HG03469 (cell line): ENCODE data around the gene UNC93B1.
"Not testable (repeated sequence)": the region's sequence is repeated elsewhere in the genome, so short reads cannot be mapped to it uniquely, and the experiment has no call there.

ENCODE experiments used
- ATAC-seq: cut with Tn5 transposase; IDR thresholded peaks from one replicate; pipeline ENCODE4 v1.9.1; 2021; ENCODE audit warnings: mild to moderate bottlenecking, moderate library complexity, moderate number of reproducible peaks; ENCODE audit not compliant: unreplicated experiment

UNC93B1 gene

DNA sequence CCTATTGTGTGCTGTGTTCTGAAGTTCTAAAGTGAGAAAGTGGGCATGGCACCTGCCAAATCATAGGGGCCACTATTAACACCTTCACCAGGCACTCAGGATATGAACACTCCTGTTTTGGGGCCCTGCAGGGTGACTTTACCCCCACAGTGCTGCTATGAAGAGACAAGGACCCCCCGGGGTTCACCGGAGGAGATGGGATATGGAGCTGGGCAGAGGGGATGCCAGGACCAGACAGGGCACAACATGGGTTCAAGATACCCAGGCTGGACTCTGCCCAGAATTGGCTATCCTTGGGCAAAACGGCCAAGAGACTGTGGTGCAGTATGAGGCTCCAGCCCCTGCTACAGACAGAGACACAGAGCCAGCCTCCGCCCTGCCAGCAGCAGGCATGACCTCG, 9.5 kb downstream of the UNC93B1 start:
- ATAC-seq: not testable (repeated sequence)

DNA sequence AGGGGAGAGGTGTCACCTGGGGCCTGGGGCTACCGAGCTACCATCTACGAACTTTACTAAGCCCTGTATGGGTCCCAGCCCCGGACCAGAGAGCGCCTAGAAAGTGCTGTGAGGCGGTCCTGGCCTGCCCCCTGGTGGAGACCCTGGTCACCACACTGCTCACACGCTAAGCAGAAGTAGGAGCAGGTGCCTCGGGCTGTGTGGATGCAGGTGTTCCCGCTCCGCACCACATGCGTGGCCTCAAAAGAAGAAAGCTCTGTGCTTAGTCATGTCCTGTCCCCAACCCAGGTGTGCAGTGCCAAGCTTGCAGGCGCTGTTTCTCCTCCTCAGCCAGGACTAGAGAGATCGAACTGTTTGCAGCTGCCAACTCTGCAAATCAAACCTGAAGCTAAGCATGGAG, 10.1 kb downstream of the UNC93B1 start:
- not testable (repeated sequence) for ATAC-seq

DNA sequence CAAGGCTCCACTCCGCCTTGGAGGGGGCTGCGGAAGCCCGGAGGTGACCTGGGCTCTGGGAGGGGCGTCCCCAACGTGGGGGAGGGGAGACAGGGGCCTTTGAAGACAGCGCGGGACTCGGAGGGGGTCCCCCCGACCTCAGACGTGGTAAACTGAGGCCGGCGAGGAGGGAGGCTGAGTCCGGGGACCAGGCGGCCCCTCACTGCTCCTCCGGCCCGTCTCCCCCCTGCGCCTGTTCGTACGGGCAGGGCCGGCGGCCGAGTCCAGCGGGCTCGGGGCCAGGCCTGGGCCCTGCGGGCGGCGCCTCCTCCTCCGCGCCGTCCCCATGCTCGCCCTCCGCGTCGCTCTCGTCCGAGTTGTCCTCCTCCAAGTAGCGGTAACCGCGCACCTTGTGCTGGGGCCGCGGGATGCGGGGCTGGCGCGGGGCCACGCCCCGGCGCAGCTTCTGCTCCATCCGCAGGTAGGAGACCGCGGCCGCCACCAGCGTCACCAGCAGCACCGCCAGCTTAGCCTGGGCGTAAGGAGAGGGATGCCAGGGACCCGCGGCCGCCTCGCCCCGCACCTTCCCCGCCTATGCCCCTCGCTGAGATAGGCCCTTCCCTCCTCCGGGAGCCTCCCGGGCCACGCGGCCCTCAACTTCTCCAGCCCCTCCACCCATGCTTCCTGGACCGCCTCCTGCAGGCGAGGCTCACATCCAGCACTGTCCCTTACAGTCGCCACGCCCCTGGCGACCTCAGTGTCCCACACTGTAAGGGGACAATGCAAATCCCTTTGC, 12.4 kb downstream of the UNC93B1 start:
- not testable (repeated sequence) for ATAC-seq

DNA sequence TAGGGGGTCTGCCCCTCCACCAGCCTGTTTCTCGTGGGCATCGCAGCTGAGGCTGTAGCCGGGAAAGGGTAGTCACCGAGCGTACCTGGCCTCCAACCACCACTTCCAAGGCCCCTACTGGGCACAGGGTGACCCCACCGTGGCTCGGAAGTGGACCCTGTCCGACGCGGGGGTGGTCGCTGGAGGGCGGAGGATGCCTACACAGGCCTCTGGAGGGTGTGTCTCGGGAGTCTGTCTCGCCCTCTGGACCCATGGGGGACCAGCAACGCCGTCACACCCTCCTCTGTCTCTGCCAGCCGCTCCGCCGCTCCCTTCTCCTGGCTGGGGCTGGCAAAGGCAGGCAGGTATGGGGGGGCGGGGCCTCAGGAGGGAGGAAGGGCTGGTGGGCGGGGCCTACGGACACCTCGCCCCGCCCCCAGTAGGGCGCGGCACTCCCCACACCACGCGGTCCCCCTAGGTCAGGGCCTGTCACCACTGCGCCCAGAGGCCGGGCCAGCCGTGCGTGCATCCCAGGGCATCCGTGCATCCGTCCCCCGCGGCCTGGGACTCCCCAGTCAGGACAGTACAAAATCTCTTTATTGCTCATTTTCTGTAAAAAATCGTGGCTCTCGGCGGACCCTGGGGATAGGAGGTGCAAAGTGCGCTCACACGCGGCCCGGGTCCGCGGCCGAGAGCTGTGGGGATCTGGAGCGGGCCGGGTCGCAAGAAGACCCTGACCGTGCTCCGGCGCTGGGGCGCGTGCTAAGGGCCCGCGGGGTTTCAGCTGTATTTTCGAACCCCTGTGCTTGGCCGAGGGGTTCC, 13.2 kb downstream of the UNC93B1 start:
- ATAC-seq: not testable (repeated sequence)

DNA sequence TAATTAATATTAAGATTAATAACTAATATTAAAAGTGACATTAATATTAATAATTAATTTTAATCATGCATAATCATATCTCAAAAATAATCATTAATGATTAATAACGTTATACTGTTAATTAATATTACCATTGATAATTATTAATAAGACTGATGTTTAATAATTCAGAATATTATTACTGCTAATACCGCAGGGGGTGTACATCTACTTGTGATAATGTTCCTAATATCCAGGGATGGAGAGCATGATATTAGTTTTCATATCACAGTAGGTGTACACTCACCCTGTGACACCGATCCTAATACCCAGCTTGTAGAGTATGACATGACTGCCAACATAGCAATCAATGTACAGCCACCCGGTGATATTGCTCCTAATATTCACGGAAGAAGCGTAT, 18.6 kb downstream of the UNC93B1 start:
- not testable (repeated sequence) for ATAC-seq

DNA sequence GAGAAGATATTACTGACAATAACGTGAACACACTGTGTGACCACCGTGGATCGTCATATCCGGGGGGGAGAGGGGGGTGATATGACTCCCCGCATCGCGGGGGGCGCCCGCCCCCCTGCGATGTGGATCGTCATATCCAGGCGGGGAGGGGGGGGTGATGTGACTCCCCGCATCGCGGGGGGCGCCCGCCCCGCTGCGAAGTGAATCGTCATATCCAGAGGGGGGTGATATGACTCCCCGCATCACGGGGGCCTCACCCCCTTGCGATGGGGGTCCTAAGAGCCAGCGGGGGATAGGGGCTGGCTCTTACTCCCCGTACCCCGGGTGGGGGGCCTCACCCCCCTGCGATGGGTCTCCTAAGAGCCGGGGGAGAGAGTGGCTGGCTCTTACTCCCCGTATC, 19.9 kb downstream of the UNC93B1 start:
- no peak for ATAC-seq

DNA sequence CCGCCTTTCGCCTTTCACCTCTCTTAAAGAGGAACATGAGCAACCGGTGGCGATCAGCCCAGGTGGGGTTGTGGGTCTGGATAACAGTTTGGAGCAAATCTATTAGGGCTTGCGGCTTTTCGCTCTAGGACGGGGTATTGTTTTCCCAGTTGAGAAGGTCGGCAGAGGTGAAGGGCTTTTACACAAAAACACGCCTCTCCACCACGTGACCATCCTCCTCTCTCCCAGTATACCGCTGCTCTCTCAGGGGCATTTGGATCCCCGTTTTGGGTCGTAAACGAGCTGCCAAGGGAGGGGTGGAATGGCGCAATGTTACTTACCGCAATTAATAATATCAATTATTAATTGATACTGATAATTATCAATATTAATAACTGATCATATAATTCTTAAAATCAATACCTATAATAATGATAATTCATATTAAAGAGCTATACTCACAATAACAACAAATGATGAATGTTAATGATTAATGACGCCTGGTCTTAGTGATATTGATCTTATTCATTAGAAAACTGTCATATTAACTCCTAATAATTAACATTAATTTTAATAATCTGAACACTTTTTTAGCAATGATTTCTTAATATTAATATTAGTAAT, 21.5 kb downstream of the UNC93B1 start:
- not testable (repeated sequence) for ATAC-seq

DNA sequence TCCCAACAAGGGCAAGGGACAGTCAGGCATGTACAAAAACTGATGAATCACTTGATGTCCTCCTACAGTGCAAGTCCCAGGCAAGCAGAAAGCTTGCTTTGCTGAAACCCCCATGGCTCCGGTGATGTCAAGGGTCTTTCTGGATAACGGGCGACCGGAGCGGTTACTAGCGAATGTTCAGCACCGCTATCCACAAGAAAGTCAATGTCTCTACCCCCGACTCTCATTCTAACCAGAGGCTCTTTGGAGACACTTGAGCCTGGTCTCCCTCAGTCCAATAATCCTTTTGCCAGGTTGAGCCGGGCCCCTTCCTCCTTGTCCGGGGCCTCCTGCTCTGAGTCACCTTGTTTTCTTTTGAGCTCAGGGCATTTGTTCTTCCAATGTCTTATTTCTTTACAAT, 22.7 kb downstream of the UNC93B1 start:
- not testable (repeated sequence) for ATAC-seq

DNA sequence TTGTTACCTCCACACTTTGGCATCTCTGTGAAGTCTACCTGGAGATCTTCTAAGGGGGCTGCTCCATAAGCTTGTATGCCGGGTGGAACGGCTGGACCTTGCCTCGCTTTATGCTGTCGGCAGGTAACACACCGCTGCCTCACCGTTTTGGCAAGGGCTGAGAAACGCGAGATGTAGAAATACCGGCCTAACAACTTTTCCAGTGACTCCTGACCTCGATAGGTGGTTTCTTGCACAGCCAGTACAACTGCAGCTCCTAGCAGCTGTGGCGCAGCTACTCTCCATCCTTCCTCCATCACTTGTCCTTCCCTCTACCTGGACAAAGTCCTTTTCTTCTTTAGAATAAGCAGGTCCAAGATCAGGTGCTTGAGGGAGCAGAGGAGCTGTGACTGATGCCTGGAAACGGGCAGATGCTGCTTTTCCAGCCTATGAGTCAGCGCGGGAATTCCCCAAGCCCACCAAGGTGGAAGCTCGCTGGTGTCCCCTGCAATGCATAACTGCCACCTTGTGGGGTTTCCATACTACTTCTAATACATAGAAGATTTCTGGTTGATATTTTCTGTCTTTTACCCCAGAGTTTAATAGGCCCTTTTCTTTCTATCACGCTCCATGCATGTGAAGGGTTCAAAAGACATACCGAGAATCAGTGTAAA, 25.0 kb downstream of the UNC93B1 start:
- not testable (repeated sequence) for ATAC-seq

DNA sequence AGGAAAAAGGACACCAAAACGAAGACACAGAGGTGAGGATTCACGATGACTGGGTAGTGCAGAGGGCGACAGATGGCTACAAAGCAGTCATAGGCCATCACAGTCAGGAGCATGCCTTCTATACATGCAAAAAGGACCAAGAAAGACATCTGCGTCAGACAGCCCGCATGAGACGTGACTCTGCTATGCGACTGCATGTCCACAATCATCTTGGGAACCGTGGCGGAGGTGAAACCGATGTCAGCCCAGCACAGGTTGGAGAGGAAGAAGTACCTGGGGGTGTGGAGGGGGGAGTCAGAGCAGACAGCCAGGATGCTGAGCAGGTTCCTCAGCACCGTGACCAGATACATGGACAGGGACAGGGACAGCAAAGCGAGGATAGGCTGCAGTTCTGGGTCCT, 29.2 kb downstream of the UNC93B1 start:
- ATAC-seq: not testable (repeated sequence)

DNA sequence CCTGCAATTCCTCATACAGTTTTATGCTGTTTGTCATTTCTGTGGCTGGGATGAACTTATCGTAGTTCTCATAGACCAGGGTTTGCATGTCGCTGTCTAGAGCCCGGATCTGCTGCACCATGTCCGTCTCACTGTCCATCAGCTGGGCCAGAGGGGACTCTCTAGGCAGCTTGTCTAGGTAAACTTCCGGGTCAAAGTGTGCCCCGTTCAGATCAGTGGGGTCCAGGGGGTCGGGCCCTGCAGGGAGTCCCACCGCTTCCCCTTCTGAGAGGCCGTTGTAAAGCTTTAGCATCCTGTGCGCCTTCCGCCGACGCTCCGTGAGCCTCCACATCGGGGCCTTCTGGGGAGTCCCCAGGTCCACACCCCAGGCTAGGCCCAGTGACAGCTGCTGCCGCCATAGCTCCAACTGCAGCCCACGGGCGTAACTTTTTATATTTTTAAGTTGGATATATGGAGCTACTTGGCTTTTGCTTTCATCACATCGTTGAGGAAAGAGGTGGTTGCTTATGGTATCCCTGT, 38.0 kb downstream of the UNC93B1 start:
- ATAC-seq: not testable (repeated sequence)

DNA sequence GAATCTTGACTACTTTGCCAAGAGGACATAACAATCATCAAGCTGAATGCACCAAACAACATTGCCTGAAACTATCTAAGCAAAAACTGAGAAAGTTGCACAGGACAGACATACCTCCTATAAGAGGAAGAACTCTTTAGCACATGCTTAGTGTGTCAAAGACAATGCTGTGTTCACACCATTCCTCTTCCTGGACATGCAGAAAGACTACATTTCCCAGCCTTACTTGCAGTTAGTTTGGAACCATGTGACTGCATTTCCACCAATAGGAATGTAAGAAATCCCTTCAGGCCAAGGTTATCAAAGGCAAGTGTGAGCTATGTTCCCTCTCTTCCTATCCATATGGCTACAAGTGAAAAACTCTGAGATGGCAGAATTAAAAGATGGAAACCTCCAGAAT, 39.2 kb downstream of the UNC93B1 start:
- ATAC-seq: not testable (repeated sequence)

DNA sequence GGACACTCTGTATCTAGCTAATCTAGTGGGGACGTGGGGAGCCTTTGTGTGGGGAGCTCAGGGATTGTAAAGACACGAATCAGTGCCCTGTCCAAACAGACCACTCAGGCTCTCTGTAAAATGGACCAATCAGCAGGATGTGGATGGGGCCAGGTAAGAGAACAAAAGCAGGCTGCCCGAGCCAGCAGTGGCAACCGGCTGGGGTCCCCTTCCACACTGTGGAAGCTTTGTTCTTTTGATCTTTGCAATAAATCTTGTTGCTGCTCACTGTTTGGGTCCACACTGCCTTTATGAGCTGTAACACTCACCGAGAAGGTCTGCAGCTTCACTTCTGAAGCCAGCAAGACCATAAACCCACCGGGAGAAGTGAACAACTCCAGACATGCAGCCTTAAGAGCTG, 40.0 kb downstream of the UNC93B1 start:
- not testable (repeated sequence) for ATAC-seq

DNA sequence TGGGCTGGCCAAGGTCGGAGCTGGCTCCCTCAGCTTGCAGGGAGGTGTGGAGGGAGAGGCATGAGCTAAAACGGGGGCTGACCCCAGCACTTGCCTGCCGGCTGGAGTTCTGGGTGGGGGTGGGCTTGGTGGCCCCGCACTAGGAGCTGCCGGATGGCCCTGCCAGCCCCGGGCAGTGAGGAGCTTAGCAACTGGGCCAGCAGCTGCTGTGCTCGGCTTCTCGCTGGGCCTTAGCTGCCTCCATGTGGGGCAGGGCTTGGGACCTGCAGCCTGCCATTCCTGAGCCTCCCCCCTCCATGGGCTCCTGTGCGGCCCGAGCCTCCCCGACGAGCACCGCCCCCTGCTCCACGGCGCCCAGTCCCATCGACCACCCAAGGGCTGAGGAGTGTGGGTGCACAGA, 40.7 kb downstream of the UNC93B1 start:
- ATAC-seq: not testable (repeated sequence)

DNA sequence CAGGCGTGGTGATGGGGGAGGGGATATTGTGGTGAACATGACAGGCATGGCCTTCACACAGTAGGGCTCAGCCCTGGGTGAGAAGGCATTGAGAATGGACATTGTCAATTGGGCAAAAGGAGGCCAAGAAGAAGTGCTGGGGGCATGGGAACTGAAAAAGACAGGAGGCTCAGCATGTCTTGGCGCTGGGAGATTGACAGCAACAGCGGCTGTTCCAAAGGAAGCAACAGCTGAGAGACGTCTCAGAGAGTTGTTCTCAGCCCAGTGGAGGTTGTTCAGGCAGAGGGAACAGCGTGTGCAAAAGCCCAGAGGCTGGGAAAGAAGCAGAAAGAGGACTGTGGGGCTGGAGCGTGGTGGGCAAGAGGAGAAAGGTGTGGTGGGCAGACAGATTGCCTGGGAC, 47.7 kb downstream of the UNC93B1 start:
- ATAC-seq: not testable (repeated sequence)

DNA sequence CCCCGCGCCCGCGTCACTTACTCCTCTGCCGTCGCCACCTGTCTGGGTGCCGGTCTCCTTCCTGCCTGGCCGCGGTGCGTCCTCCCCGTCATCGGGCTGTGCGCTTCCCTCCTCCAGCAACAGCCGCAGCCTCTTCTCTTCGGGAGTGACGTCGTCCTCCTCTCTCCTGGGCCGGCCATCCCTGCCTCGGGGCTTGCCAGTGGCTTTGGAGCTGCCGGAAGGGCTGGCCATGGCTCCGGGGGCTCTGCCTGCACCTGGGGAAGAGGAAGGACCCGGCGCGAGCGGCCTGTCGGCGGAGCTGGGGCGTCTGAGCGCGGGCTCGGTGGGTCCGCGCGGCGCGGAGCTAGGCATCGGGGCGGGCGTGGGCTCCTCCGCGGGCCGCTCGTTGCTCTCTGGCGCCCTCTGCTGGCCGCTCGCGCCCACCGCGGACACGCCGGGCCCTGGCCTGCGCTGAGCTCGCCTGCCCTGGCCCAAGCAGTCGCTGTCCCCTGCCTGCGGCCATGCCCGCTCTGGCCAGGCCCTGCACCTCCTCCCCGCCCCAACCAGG, 48.4 kb downstream of the UNC93B1 start:
- ATAC-seq: not testable (repeated sequence)

DNA sequence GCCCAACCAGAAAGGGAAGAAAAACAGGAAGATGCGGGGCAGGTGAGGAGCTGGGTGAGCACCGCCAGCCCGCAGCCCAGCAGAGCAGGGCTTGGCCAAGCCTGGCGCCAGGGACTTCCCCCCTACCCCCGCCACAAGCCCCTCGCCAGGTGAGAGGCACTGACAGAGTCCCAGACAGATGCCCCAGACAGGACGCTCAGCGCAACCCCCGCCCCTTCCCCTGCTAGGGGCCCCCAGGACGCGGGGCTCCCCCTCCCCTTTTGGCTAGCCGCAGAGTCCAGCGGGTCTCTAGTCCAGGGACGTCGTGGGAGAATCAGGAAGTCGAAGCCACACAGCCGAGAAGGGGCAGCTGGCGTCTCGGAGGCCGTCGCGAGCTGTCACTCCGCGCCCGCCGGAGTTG, 48.9 kb downstream of the UNC93B1 start:
- ATAC-seq: not testable (repeated sequence)

DNA sequence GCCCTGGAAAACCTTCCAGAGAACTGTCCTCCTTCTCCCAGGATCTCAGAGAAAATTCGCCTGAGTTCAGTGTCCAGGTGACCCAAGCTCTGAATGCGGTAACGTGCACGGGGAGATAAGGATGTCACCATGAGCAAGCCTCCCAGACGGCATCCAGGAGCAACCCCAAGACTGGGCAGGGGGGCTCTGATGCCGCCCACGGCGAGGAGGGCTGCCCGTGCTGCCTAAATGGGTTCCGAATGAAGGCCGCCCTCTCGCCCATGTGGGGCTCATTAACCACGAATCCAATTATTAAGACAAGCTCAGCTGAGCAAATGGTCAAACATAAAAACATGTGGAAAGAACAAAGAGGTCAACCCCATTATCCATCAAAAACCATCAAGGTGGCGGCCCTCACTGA, 49.6 kb downstream of the UNC93B1 start:
- ATAC-seq: not testable (repeated sequence)

DNA sequence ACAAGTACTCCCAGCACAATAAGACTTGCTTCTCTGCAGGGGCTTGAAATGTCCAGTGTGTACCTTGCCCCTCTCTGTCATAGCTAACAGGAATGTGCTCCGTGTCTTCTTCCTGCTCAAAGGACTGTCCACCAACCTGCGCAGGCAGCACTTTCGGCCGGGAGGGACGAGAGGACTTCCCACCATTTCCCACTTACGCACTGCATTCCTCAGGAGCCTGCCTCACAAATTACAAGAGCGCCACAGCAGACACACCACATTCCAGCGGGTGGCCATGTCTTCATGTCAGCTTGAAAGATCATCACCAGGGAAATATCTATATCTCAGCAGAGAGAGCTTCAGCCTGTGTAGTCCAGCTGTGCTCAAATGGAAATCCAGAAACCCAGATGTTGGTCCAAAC, 53.2 kb downstream of the UNC93B1 start:
- not testable (repeated sequence) for ATAC-seq

DNA sequence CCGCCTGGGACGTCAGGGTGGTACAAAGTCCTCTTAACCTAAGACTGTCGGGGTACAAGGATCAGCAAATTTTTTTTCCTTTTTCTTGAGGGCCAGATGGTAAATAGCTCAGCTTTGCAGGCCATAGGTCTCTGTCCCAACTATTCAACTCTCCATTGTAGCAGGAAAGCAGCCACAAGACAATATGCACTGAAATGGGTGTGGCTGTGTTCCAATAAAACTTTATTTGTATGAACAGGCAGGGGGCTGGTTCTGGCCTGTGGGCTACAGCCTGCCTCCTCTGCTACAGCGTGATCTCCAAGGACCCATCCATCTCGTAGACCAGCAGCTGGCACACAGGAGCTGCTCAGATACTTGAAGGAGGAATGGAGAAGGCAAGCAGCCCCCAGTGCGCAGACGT, 56.1 kb downstream of the UNC93B1 start:
- not testable (repeated sequence) for ATAC-seq
